GM12891 (cell line): ENCODE measurements around the gene AGBL1.

Experiments used
- POLR2A ChIP-seq: IDR thresholded peaks from 2 replicates; pipeline ENCODE4 v1.6.1; 2011; ENCODE audit warnings: low read depth, low read length, control low read depth
- SPI1 ChIP-seq: IDR thresholded peaks from 2 replicates; pipeline ENCODE4 v1.6.1; 2011; ENCODE audit warnings: low read depth, low read length, control low read depth

- no peak for TF ChIP-seq POLR2A
- TF ChIP-seq SPI1, result no peak
Observed at GRCh38 chr15:86556396-86557017, 476.8 kb downstream of the AGBL1 start.
